ENCODE measurements around the gene ERBB3.

ERBB3 gene

GRCh38 chr12:56141946-56142784 is 62.2 kb downstream of the ERBB3 start:
- DNase-seq: no peak

- no peak for DNase-seq
Observed at GRCh38 chr12:56143217-56143616, 63.3 kb downstream of the ERBB3 start.

GRCh38 chr12:56143870-56144269 is 63.9 kb downstream of the ERBB3 start:
- DNase-seq: no peak

GRCh38 chr12:56145217-56145616 is 65.3 kb downstream of the ERBB3 start:
- no peak for DNase-seq

- DNase-seq: no peak
Observed at GRCh38 chr12:56146492-56147460, 66.8 kb downstream of the ERBB3 start.

- DNase-seq: no peak
Observed at GRCh38 chr12:56150563-56150962, 70.6 kb downstream of the ERBB3 start.

- peak; percentile 24 to 83 (median 53) for DNase-seq
Observed at GRCh38 chr12:56151672-56152131, 71.7 kb downstream of the ERBB3 start.

- DNase-seq: peak; percentile 80 to 97 (median 90)
Observed at GRCh38 chr12:56152132-56152755, 72.3 kb downstream of the ERBB3 start, which contains the start of gene MYL6B. Gene MYL6B (plus strand): TSS chr12:56152587. CDS start chr12:56153919, 1,332 bp downstream.

Measured in T-helper 2 cell (primary cell).